ENCODE results near the gene PPP1R37. TPM values are rescaled to one million over a fixed set of nuclear protein-coding genes. Genes with fewer than 3 reads are reported as not detected.

Gene PPP1R37
- total and polyA plus RNA-seq, 2 of the 8 experiments (the other 6 are each of a cell fraction or from before 2014, with no cell fraction given), result 14.6 to 25.7 TPM

DNA sequence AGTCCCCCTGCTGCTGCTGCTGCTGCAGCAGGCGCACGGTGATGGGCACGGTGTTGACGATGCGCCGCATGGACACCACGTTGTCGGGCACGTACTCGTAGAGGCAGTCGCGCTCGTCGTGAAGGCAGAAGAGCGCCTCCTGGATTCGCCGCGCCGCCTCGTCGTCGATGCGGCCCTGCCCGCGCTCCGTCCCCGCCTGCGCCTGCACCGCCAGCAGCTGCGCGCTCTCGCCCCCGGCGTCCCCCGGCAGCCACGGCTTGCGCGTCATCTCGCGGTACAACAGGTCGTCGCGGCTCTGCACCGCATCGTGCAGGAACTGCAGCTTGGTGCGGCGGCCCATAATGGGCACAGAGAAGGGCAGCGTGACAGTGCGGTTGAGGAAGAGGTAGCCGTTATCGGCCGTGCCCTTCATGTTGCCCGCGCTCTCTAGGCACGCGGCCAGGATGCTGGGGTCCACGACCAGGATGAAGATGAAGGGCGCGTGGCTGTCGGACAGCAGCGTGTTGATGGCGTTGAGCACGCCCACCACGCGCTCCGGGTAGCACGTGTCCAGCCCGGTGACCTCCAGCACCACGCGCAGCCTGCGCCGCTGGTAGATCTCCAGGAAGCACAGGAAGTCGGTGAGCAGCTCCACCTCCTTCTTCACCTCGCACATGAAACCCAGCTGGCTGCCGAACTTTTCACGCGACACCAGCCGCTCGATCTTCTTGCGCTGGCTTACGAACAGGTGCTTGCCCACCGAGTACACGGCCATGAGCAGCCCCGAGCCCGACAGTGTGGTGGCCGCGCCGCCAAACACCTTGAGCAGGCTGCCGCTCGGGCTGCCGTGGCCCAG, 59.7 kb downstream of the PPP1R37 start (continued):
- TF ChIP-seq, protein P1, sequence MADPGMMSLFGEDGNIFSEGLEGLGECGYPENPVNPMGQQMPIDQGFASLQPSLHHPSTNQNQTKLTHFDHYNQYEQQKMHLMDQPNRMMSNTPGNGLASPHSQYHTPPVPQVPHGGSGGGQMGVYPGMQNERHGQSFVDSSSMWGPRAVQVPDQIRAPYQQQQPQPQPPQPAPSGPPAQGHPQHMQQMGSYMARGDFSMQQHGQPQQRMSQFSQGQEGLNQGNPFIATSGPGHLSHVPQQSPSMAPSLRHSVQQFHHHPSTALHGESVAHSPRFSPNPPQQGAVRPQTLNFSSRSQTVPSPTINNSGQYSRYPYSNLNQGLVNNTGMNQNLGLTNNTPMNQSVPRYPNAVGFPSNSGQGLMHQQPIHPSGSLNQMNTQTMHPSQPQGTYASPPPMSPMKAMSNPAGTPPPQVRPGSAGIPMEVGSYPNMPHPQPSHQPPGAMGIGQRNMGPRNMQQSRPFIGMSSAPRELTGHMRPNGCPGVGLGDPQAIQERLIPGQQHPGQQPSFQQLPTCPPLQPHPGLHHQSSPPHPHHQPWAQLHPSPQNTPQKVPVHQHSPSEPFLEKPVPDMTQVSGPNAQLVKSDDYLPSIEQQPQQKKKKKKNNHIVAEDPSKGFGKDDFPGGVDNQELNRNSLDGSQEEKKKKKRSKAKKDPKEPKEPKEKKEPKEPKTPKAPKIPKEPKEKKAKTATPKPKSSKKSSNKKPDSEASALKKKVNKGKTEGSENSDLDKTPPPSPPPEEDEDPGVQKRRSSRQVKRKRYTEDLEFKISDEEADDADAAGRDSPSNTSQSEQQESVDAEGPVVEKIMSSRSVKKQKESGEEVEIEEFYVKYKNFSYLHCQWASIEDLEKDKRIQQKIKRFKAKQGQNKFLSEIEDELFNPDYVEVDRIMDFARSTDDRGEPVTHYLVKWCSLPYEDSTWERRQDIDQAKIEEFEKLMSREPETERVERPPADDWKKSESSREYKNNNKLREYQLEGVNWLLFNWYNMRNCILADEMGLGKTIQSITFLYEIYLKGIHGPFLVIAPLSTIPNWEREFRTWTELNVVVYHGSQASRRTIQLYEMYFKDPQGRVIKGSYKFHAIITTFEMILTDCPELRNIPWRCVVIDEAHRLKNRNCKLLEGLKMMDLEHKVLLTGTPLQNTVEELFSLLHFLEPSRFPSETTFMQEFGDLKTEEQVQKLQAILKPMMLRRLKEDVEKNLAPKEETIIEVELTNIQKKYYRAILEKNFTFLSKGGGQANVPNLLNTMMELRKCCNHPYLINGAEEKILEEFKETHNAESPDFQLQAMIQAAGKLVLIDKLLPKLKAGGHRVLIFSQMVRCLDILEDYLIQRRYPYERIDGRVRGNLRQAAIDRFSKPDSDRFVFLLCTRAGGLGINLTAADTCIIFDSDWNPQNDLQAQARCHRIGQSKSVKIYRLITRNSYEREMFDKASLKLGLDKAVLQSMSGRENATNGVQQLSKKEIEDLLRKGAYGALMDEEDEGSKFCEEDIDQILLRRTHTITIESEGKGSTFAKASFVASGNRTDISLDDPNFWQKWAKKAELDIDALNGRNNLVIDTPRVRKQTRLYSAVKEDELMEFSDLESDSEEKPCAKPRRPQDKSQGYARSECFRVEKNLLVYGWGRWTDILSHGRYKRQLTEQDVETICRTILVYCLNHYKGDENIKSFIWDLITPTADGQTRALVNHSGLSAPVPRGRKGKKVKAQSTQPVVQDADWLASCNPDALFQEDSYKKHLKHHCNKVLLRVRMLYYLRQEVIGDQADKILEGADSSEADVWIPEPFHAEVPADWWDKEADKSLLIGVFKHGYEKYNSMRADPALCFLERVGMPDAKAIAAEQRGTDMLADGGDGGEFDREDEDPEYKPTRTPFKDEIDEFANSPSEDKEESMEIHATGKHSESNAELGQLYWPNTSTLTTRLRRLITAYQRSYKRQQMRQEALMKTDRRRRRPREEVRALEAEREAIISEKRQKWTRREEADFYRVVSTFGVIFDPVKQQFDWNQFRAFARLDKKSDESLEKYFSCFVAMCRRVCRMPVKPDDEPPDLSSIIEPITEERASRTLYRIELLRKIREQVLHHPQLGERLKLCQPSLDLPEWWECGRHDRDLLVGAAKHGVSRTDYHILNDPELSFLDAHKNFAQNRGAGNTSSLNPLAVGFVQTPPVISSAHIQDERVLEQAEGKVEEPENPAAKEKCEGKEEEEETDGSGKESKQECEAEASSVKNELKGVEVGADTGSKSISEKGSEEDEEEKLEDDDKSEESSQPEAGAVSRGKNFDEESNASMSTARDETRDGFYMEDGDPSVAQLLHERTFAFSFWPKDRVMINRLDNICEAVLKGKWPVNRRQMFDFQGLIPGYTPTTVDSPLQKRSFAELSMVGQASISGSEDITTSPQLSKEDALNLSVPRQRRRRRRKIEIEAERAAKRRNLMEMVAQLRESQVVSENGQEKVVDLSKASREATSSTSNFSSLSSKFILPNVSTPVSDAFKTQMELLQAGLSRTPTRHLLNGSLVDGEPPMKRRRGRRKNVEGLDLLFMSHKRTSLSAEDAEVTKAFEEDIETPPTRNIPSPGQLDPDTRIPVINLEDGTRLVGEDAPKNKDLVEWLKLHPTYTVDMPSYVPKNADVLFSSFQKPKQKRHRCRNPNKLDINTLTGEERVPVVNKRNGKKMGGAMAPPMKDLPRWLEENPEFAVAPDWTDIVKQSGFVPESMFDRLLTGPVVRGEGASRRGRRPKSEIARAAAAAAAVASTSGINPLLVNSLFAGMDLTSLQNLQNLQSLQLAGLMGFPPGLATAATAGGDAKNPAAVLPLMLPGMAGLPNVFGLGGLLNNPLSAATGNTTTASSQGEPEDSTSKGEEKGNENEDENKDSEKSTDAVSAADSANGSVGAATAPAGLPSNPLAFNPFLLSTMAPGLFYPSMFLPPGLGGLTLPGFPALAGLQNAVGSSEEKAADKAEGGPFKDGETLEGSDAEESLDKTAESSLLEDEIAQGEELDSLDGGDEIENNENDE (IDR thresholded peaks at IDR 0.05; ENCODE audit: insufficient replicate concordance, low read length), result no peak
- peak; percentile 86 for TF ChIP-seq CREB1 (IDR thresholded peaks at IDR 0.05)
- peak; percentile 93 for TF ChIP-seq E2F6 (IDR thresholded peaks at IDR 0.05)
- TF ChIP-seq ZNF274 (IDR thresholded peaks at IDR 0.05; ENCODE audit: borderline replicate concordance, extremely low read depth, low read length), result no peak
- TF ChIP-seq SIN3A (conservative IDR thresholded peaks at IDR 0.05 in 1 of 2, IDR thresholded peaks at IDR 0.05 in 1 of 2; ENCODE audit: low read depth in 1 of 2, low read length in 2 of 2), result no peak
- peak; percentile 15 for TF ChIP-seq RNF2 (IDR thresholded peaks at IDR 0.05; ENCODE audit: borderline replicate concordance, low read depth, low read length, missing control alignments, poor library complexity, severe bottlenecking)
- TF ChIP-seq MAX (IDR thresholded peaks at IDR 0.05), result peak; percentile 92
- TF ChIP-seq RBBP5 (IDR thresholded peaks at IDR 0.05; ENCODE audit: borderline replicate concordance, low read depth, low read length), result 0 out of 2 replicates have a peak, but pooled peaks have one; percentile 48
